ENCODE measurements around the gene TLK2. TPM values are rescaled to one million over a fixed set of nuclear protein-coding genes. Genes with fewer than 3 reads are reported as not detected.
"Not testable (repeated sequence)": the region's sequence is repeated elsewhere in the genome, so short reads cannot be mapped to it uniquely, and the experiment has no call there.

TLK2 gene
- total RNA-seq, 6 experiments from 2014 or later = 11.6 to 13.8 (median 12.6) TPM

DNA sequence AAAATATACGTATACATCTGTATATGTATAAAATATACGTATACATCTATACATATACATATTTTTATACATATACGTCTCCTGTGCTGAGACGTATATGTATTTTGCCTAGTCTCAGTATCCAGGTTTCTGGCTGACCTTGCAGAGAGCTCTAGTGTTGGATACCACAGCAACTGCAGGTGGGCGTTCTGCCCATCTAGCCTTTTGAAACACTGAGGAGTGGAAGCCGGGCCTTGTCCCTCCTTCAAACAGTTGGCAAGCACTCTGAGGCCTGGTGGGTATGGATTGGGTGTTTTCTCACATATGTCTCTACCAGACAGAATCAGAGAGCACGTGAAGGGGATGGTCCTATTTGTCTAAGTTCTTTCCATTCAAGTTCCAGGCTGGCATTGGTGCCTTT is 109.5 kb downstream of the TLK2 start:
- Histone ChIP-seq H3K27ac (no peak overlapping the region), H3K9me3 (peaks cover 0 to 3% (median 0%) of the 10 kb centered on the region in 4 donors), H3K4me3 (no peak overlapping the region), H3K27me3 (no peaks in the 10 kb centered on the region), H3K36me3 (peaks cover 0 to 14% (median 6%) of the 10 kb centered on the region in 4 donors), H3K4me1 (no peaks in the 10 kb centered on the region)
- TF ChIP-seq, protein P1, sequence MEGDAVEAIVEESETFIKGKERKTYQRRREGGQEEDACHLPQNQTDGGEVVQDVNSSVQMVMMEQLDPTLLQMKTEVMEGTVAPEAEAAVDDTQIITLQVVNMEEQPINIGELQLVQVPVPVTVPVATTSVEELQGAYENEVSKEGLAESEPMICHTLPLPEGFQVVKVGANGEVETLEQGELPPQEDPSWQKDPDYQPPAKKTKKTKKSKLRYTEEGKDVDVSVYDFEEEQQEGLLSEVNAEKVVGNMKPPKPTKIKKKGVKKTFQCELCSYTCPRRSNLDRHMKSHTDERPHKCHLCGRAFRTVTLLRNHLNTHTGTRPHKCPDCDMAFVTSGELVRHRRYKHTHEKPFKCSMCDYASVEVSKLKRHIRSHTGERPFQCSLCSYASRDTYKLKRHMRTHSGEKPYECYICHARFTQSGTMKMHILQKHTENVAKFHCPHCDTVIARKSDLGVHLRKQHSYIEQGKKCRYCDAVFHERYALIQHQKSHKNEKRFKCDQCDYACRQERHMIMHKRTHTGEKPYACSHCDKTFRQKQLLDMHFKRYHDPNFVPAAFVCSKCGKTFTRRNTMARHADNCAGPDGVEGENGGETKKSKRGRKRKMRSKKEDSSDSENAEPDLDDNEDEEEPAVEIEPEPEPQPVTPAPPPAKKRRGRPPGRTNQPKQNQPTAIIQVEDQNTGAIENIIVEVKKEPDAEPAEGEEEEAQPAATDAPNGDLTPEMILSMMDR (IDR thresholded peaks at IDR 0.05) = no peak
- no peak for TF ChIP-seq POLR2A (IDR thresholded peaks at IDR 0.05)
- no peak for ATAC-seq
- no peak for DNase-seq
- intact Hi-C loops (cut with DNase I) = no loop called here
- 86% methylated on average over 6 of the region's 7 CpGs for WGBS (ENCODE audit: insufficient coverage, low coverage, low lambda C conversion rate, missing lambda C conversion rate)

DNA sequence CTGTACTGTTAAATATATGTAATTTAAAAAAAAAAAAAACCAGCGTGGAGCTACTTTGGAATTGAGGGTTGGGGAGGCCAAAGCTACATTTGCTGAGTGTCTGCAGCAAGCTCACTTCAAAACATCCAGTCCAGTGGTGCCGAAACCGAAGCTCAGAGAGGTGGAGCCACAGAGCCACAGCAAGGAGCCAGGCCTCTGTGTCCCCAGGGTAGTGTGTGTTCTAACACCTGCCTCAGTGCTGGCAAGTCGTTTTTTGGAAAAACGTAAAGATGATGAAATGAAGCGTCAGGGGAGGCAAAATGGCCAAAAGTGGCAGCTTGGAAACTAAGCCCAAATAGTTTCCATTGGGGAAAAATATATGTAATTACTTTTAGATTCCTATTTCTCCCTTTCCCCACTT is 112.7 kb downstream of the TLK2 start:
- Histone ChIP-seq H3K4me3 (no peak overlapping the region), H3K27me3 (no peaks in the 10 kb centered on the region), H3K36me3 (peaks cover 0 to 4% (median 0%) of the 10 kb centered on the region in 4 donors), H3K27ac (no peak overlapping the region), H3K4me1 (no peaks in the 10 kb centered on the region), H3K9me3 (peaks cover 0 to 3% (median 0%) of the 10 kb centered on the region in 4 donors)
- no peak for ATAC-seq
- intact Hi-C loops (cut with DNase I) = no loop called here
- no peak for TF ChIP-seq POLR2A (IDR thresholded peaks at IDR 0.05)
- TF ChIP-seq, protein P1 (IDR thresholded peaks at IDR 0.05) = no peak
- no peak for DNase-seq
- 70% methylated on average over 3 of the region's 6 CpGs for WGBS (ENCODE audit: insufficient coverage, low coverage, low lambda C conversion rate, missing lambda C conversion rate)

DNA sequence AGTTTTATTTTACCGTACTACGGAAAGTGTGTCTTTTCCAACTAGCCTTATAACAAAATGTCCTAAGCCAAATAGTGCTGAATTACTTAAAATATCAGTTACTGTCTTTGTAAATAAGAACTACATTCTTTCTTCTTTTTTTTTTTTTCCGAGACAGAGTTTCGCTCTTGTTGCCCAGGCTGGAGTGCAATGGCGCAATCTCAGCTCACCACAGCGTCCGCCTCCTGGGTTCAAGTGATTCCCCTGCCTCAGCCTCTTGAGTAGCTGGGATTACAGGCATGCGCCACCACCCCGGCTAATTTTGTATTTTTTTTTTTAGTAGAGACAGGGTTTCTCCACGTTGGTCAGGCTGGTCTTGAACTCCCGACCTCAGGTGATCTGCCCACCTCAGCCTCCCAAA is 113.2 kb downstream of the TLK2 start:
- DNase-seq; H3K36me3 ChIP-seq; H3K4me3 ChIP-seq; intact Hi-C loops (cut with DNase I); H3K4me1 ChIP-seq; H3K27ac ChIP-seq; ATAC-seq; H3K27me3 ChIP-seq; H3K9me3 ChIP-seq: not testable (repeated sequence)
- 90% methylated on average over 10 of the region's 11 CpGs for WGBS (ENCODE audit: insufficient coverage, low coverage, low lambda C conversion rate, missing lambda C conversion rate)

DNA sequence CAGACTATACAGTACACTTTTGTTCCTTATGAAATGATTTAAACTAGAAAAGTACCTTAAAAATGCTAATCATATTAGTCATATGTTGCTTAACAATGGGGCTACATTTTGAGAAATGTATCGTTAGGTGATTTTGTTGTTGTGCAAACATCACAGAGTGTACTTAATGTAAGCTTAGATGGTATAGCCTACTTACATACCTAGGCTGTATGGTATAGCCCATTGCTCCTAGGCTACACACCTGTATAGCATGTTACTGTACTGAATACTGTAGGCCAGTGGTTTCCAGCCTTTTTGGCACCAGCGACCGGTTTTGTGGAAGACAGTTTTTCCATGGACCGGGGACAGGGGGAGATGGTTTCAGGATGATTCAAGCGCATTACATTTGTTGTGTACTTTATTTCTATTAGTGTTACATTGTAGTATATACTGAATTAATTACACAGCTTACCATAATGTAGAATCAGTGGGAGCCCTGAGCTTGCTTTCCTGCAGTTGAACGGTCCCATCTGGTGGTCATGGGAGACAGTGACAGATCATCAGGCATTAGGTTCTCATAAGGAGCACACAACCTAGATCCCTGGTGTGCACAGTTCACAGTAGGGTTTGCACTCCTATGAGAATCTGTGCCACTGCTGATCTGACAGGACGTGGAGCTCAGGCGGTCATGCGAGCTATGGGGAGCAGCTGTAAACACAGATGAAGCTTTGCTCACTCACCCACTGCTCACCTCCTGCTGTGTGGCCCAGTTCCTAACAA is 113.9 kb downstream of the TLK2 start:
- TF ChIP-seq POLR2A (IDR thresholded peaks at IDR 0.05) = no peak
- TF ChIP-seq, protein P1 (IDR thresholded peaks at IDR 0.05) = no peak
- Histone ChIP-seq H3K27me3 (no peaks in the 10 kb centered on the region), H3K4me1 (peaks cover 0 to 7% (median 3%) of the 10 kb centered on the region in 4 donors), H3K27ac (no peak overlapping the region), H3K9me3 (peaks cover 0 to 3% (median 0%) of the 10 kb centered on the region in 4 donors), H3K36me3 (peaks cover 0 to 12% (median 0%) of the 10 kb centered on the region in 4 donors), H3K4me3 (no peak overlapping the region)
- DNase-seq (no peak), ATAC-seq (no peak)
- WGBS (ENCODE audit: insufficient coverage, low coverage, low lambda C conversion rate, missing lambda C conversion rate) = 84% methylated on average over 7 of the region's 9 CpGs
- intact Hi-C loops (cut with DNase I) = no loop called here

DNA sequence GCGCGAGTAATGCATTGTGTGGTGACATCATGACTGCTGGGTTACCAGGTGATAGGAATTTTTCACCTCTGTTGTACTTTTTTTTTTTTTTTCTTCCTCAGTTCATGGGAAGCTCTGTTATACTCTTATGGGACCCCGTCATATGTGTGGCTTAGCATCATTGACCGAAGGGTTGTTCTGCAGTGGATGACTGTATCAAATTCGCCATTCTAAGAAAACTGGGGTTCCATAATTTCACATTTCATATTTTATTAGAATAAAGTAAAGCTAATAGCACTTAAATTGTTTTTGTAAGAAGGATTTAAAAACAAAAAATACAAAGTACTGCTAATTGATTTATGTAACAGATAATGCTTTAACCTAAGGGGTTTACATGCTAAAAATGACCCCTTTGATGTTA is 116.9 kb downstream of the TLK2 start:
- Histone ChIP-seq H3K9me3 (no peaks in the 10 kb centered on the region), H3K27ac (no peak overlapping the region), H3K36me3 (peaks cover 0 to 21% (median 0%) of the 10 kb centered on the region in 4 donors), H3K4me1 (peaks cover 0 to 14% (median 5%) of the 10 kb centered on the region in 4 donors), H3K4me3 (no peak overlapping the region), H3K27me3 (no peaks in the 10 kb centered on the region)
- 98% methylated on average over 5 of the region's 5 CpGs for WGBS (ENCODE audit: insufficient coverage, low coverage, low lambda C conversion rate, missing lambda C conversion rate)
- TF ChIP-seq, protein P1 (IDR thresholded peaks at IDR 0.05) = no peak
- no peak for TF ChIP-seq POLR2A (IDR thresholded peaks at IDR 0.05)
- DNase-seq (no peak), ATAC-seq (no peak)
- intact Hi-C loops (cut with DNase I) = no loop called here
